Gastroesophageal sphincter (tissue), 3 donors: ENCODE results near the gene PTGFRN.

Source experiments
- CTCF ChIP-seq, 4 experiments: fragments of 200-600 bp in 2 of 4; fragments of 450-650 bp in 2 of 4; sonication (generic) in 1 of 4; IDR thresholded peaks; one replicate each; pipeline ENCODE4 v1.5.1; 2017 to 2019; ENCODE audit warnings: antibody characterized with exemption in 4 of 4, mild to moderate bottlenecking in 2 of 4, moderate library complexity in 2 of 4
- EP300 ChIP-seq: sonication (generic); formaldehyde crosslinking; IDR thresholded peaks from one replicate; pipeline ENCODE4 v1.6.1; 2017; ENCODE audit warnings: antibody characterized with exemption, mild to moderate bottlenecking
- POLR2A ChIP-seq, 2 donors: fragments of 450-650 bp; IDR thresholded peaks; one replicate each; pipeline ENCODE4 v1.6.1; 2017; ENCODE audit warnings: antibody characterized with exemption in 2 of 2, mild to moderate bottlenecking in 2 of 2, moderate library complexity in 1 of 2
- POLR2AphosphoS5 ChIP-seq: sonication (generic); formaldehyde crosslinking; IDR thresholded peaks from one replicate; pipeline ENCODE4 v1.6.1; 2017; ENCODE audit warnings: antibody characterized with exemption

GRCh38 chr1:116880917-116881316, 28.8 kb upstream of the PTGFRN start:
- TF ChIP-seq EP300 (no peak), POLR2A (IDR thresholded peaks at IDR 0.05) (no peak), CTCF (IDR thresholded peaks at IDR 0.05) (no peak), POLR2AphosphoS5 (no peak)
